Epithelial cell of proximal tubule (primary cell): ENCODE data around the gene MYLK4. TPM values are rescaled to one million over a fixed set of nuclear protein-coding genes. Genes with fewer than 3 reads are reported as not detected.

ENCODE experiments used
- DNase-seq: peaks from one replicate; pipeline ENCODE4 v3.0.0-alpha.2; 2011; ENCODE audit warnings: low read depth
- H3K4me3 ChIP-seq: 2 replicates; pipeline ENCODE4 v1.5.1; 2011; ENCODE audit warnings: low read depth, mild to moderate bottlenecking, low read length
- total RNA-seq: library from RNA; depleted of rRNA; stranded (reverse); fragments of >200 nt; gene quantifications from 2 replicates; pipeline ENCODE4 v1.2.3, GENCODE V29; 2015
- TF ChIP-seq, protein P1 (sequence below): conservative IDR thresholded peaks from 2 replicates; pipeline ENCODE4 v1.5.1; 2012; ENCODE audit warnings: low read depth, mild to moderate bottlenecking, low read length

MYLK4 gene
- total RNA-seq, 1 donor from 2014 or later = 0.46 TPM

DNA sequence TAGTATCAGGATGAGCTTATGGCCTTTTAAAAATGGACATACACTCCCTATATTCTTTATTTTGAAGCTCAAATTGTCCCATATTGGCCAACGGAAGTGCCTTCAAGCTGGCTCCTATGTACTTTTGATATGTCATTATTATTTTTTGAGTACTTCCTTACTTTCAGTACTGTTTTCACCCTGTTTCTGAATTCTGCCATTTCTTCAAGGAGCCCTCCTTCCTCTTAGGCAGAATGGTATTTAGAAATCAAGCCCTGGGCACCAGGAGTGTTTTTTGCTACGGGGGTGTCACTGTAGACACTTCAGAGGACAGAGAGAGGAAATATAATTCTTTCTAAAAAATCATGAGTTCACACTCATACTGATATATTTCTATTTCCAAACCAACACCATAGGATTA lies 5.5 kb upstream of the MYLK4 start:
- TF ChIP-seq, protein P1, sequence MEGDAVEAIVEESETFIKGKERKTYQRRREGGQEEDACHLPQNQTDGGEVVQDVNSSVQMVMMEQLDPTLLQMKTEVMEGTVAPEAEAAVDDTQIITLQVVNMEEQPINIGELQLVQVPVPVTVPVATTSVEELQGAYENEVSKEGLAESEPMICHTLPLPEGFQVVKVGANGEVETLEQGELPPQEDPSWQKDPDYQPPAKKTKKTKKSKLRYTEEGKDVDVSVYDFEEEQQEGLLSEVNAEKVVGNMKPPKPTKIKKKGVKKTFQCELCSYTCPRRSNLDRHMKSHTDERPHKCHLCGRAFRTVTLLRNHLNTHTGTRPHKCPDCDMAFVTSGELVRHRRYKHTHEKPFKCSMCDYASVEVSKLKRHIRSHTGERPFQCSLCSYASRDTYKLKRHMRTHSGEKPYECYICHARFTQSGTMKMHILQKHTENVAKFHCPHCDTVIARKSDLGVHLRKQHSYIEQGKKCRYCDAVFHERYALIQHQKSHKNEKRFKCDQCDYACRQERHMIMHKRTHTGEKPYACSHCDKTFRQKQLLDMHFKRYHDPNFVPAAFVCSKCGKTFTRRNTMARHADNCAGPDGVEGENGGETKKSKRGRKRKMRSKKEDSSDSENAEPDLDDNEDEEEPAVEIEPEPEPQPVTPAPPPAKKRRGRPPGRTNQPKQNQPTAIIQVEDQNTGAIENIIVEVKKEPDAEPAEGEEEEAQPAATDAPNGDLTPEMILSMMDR = no peak
- H3K4me3 ChIP-seq = no peak overlapping the region
- DNase-seq = no peak

- DNase-seq = no peak
These were observed 4.7 kb upstream of the MYLK4 start for GRCh38 chr6:2755456-2755855.

GRCh38 chr6:2754911-2755310 lies 4.2 kb upstream of the MYLK4 start:
- TF ChIP-seq, protein P1 = no peak
- no peak overlapping the region for H3K4me3 ChIP-seq
- DNase-seq = no peak

More at GRCh38 chr6:2755456-2755855, 4.7 kb upstream of the MYLK4 start:
- TF ChIP-seq, protein P1 = no peak
- H3K4me3 ChIP-seq = no peak overlapping the region

DNA sequence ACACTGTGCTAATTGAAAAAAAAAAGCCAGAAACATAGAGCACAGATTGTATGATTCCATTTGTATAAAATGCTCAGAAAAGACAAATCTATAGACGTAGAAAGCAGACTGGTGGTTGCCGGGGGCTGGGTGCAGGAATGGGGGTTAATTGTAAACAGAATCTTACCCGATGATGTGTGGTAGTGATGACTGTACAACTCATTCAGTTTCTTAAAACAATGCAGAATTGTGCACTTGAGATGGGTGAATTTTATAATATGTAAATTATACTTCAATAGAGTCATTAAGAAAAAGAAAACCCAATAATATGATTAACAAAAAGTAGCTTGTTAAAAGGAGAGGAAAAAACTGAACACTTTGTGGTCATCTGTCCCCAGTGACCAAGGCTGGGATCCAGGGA lies 3.7 kb upstream of the MYLK4 start:
- H3K4me3 ChIP-seq = no peak overlapping the region
- no peak for DNase-seq
- TF ChIP-seq, protein P1 = no peak

DNA sequence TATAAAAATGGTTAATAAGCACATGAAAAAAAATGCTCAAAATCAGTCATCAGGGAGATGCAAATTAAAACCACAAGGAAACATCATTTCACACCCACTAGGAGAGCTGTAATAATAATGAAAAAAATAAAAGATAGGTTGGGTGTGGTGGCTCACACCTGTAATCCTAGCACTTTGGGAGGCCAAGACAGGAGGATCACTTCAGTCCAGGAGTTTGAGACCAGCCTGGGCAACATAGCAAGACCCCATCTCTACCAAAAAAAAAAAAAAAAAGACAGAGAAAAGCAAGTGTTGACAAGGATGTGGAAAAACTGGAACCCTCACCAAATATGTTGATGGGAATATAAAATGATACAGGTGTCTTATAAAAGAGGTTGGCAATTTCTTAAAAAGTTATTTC lies 3.0 kb upstream of the MYLK4 start:
- TF ChIP-seq, protein P1 = no peak
- DNase-seq = no peak
- H3K4me3 ChIP-seq = no peak overlapping the region

GRCh38 chr6:2753110-2753489 lies 2.4 kb upstream of the MYLK4 start:
- no peak for DNase-seq
- TF ChIP-seq, protein P1 = no peak

GRCh38 chr6:2752477-2753109 lies 1.9 kb upstream of the MYLK4 start:
- DNase-seq = no peak
- TF ChIP-seq, protein P1 = no peak
- no peak overlapping the region for H3K4me3 ChIP-seq

More at GRCh38 chr6:2753110-2753489, 2.4 kb upstream of the MYLK4 start:
- no peak overlapping the region for H3K4me3 ChIP-seq
